ENCODE results near the gene MINDY4.

- TF ChIP-seq CTCF (IDR thresholded peaks at IDR 0.05) (no peak), FOXP4 (CRISPR knock-in tag; IDR thresholded peaks at IDR 0.05) (no peak), USF1 (CRISPR knock-in tag; IDR thresholded peaks at IDR 0.05) (no peak), ZNF121 (CRISPR knock-in tag; IDR thresholded peaks at IDR 0.05) (no peak), IRF2 (CRISPR knock-in tag; IDR thresholded peaks at IDR 0.05; ENCODE audit: borderline replicate concordance, low read depth) (no peak), JUN (CRISPR knock-in tag; IDR thresholded peaks at IDR 0.05) (no peak)
- TF ChIP-seq, protein P1, sequence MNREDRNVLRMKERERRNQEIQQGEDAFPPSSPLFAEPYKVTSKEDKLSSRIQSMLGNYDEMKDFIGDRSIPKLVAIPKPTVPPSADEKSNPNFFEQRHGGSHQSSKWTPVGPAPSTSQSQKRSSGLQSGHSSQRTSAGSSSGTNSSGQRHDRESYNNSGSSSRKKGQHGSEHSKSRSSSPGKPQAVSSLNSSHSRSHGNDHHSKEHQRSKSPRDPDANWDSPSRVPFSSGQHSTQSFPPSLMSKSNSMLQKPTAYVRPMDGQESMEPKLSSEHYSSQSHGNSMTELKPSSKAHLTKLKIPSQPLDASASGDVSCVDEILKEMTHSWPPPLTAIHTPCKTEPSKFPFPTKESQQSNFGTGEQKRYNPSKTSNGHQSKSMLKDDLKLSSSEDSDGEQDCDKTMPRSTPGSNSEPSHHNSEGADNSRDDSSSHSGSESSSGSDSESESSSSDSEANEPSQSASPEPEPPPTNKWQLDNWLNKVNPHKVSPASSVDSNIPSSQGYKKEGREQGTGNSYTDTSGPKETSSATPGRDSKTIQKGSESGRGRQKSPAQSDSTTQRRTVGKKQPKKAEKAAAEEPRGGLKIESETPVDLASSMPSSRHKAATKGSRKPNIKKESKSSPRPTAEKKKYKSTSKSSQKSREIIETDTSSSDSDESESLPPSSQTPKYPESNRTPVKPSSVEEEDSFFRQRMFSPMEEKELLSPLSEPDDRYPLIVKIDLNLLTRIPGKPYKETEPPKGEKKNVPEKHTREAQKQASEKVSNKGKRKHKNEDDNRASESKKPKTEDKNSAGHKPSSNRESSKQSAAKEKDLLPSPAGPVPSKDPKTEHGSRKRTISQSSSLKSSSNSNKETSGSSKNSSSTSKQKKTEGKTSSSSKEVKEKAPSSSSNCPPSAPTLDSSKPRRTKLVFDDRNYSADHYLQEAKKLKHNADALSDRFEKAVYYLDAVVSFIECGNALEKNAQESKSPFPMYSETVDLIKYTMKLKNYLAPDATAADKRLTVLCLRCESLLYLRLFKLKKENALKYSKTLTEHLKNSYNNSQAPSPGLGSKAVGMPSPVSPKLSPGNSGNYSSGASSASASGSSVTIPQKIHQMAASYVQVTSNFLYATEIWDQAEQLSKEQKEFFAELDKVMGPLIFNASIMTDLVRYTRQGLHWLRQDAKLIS (CRISPR knock-in tag; IDR thresholded peaks at IDR 0.05; ENCODE audit: borderline replicate concordance), result no peak
- TF ChIP-seq, protein P2, sequence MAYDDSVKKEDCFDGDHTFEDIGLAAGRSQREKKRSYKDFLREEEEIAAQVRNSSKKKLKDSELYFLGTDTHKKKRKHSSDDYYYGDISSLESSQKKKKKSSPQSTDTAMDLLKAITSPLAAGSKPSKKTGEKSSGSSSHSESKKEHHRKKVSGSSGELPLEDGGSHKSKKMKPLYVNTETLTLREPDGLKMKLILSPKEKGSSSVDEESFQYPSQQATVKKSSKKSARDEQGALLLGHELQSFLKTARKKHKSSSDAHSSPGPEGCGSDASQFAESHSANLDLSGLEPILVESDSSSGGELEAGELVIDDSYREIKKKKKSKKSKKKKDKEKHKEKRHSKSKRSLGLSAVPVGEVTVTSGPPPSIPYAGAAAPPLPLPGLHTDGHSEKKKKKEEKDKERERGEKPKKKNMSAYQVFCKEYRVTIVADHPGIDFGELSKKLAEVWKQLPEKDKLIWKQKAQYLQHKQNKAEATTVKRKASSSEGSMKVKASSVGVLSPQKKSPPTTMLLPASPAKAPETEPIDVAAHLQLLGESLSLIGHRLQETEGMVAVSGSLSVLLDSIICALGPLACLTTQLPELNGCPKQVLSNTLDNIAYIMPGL (CRISPR knock-in tag; IDR thresholded peaks at IDR 0.05), result no peak
Observed at GRCh38 chr7:30765408-30765807, 5.8 kb upstream of the MINDY4 start.

Data from WTC11 (cell line).